HG02870 (cell line): ENCODE results near the gene ERO1B.

Experiments used
- ATAC-seq: cut with Tn5 transposase; IDR thresholded peaks from one replicate; pipeline ENCODE4 v1.9.1; 2021; ENCODE audit warnings: mild to moderate bottlenecking, moderate library complexity; ENCODE audit not compliant: unreplicated experiment

ERO1B gene

DNA sequence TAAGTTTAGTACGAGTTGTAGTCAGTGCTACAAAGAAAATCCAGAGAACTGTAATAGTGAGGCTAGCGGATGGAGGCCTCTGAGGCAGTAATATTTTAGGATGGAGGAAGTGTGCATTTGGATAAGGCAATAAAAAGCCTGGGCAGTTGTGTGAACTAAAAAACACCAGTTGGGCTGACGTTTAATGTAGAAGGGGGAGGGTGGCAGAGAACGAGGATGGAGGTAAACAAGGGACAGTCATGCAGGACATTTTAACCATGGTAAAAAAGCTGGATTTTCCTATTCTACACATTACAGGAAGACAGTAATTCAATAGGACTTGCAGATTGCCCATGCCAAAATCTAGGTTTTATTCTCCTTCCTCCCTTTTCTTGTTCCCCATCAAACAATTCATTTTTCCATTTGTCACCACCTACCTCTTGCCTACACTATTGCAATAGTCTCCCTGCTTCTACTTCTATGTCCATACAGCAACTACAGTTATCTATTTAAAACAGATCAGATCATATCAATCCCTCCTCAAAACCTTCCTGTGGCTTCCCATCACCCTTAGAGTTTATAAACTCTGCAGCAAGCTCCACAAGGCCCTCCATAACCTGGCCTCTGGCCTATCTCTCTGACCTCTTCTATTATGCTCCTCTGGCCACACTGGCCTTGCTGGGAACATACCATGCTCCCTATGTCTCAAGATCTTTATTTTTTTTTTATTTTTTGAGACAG lies 27.7 kb downstream of the ERO1B start:
- no peak for ATAC-seq

DNA sequence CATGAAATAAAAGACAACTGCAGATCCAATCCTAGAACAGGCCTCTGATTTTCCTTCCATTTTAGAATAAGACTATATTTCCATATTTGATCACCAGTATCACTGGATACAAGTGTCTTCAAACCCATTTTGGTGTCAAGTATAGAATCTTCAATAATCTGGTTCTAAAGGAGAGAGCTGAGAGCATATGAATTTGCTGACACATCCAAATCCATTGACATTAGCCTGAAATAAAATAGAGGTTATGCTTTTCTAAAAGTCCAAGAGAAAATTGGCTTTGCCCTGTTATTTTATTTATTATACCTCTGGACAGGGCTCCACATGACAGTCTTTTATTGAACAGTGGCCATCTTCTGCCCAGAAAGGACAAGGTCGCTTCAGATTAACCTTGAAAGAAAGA lies 28.6 kb downstream of the ERO1B start:
- ATAC-seq: no peak

DNA sequence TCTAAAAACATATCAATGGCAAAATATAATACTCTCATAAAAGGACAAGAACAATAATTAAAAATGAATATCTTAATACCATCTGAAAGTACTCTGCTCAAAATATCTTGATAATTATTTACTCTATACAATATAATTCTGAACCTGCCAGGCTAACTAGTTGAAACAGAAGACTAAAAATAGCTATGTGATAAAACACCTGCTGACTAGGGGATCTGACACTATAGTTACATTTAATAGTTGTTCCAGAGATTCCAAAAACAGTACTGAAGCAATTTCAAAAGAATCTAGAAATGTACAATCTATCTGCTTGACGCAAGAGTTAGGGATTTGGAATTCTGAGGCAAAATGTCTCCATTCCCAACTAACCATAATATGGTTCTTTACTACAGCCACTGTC lies 30.2 kb downstream of the ERO1B start:
- ATAC-seq: no peak

DNA sequence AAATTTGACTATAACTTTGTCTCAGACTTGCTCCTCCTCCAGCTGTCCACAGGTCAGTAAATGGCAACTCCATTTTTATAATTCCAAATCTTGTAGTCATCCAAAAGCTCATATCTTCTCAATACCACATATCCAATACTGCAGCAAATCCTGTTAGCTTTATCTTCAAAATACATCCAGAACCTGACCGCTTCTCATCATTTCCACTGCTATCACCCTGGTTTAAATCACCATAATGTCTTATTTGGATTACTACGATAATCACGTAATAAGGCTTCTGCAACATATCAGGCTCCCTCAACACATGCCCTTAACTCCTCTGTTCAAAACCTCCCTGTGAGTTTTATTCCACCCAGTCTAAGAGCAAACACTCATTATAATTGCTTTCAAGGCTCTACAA lies 34.5 kb downstream of the ERO1B start:
- ATAC-seq: no peak

DNA sequence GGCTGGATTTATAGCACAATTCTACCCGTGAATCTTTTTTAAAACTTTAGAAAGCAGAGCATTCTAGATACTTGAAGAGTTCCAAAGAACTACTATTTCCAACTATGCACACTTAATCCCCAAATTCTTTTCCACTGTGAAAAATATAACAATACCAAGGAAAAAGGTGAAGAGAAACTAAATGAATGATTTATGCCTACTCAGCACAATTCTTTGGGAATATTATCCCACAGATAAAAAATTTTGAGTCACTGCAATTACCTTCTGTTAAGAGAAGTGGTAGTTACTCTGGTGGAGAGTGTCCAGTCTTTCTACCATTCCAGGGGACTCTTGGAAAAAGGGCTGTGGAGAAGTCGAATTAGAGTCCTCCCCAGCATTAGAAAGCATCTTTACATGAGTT lies 39.2 kb downstream of the ERO1B start:
- ATAC-seq: no peak

DNA sequence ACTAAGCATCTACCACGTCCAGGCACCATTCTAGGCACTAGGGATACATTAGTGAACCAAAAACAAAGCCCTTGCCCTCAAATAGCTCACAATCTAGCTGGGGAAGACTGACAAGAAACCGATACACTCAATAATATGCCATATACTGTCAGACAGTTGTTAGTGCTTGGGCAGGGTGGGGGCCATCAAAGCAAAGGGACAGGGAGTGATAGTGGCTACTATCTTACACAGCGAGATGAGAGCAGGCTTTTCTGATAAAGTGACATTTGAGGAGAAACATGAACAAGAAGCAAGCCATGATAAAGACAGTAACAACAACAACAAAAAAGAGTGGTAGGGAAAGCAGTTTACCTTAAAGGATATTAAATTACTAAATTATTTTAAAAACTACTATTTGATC lies 41.1 kb downstream of the ERO1B start:
- no peak for ATAC-seq

DNA sequence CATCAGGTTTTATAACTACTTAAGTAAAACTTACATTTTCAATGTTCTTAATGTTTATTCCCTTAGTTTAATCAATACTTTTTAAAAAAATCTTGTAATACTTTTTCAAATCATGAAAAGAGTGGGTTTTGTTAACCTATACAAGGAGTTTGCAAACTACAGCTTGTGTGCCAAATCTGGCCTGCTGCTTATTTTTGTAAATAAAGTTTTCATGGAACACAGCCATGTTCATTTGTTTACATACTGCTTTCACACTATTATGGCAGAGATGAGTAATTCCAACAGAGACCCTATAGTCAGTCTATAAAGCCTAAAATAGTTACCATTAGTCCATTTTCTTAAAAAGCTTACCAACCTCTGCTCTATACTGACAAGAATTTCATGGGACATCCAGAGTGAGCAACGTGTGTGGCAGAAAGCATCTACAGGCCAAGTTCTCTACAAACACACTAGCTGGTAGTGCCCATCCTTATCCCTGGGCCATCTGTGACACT lies 42.6 kb downstream of the ERO1B start:
- ATAC-seq: no peak

DNA sequence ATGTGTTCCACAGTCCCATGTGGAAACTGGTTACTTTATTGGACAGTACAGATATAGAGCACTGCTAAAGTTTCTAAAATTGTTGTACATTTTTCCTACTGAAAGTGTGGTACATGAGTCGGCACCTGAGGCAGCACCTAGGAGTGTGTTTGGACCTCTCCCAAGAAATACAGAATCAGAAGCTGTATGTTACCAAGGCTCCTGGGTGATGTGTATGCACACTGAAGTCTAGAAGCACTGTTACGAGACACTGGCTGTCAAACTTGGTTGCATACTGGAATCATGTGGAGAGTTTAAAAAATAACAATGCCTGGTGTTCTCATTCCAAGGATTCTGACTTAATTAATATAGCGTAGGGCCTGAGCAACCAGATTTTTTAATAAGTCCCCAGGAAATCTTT lies 46.6 kb downstream of the ERO1B start:
- ATAC-seq: no peak

DNA sequence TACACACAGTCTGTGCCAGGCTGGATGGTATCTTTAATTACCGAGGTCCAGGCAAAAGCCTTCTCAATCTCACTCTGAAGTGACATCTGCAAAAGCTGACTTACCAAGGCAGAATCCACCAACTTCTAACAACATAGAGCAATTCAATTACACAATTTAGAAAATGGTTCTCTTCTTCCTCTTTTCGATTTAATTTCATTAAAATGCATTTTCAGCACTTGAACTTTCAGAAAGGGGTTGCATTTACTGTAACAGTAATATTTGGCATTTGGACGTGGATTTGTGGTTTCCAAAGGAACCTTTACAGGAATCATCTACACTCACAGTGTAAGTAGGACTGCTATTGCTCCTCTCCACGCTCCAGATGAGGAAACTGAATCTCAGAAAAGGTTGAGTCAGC lies 53.3 kb downstream of the ERO1B start:
- ATAC-seq: no peak

DNA sequence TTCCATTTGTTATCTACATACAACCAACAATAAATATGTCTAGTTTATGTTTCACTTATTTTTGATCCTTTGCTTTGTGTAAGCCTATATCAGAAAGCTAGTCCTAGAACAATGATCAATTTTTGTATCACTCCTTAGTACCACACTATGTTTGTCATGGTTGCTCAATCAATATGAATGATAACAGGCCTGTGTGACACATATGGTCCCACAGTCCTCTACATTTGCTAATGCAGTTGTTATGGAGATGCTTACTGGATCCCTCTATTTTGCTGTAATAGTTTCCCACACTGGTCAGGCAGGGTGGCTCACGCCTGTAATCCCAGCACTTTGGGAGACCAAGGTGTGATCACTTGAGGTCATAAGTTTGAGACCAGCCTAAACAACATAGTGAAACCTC lies 59.1 kb downstream of the ERO1B start:
- no peak for ATAC-seq

DNA sequence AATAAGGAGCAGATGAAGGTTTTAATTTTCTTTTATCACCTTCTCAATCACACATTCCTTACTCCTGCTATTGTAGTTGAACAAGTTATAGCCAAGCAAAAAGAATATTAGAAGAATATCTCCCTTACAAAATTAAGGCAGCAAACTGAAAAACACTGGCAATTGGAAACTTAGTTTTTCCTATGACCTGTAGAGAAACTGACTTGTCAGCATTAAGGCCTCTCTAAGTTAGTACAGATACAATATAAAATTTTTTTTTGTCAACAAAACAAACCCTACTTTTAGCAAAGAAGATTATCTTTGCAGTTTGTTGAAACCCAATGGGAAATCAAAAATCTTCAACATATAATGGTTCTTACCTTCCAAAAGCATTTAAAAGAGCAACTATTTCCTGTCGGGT lies 61.3 kb downstream of the ERO1B start:
- ATAC-seq: no peak

DNA sequence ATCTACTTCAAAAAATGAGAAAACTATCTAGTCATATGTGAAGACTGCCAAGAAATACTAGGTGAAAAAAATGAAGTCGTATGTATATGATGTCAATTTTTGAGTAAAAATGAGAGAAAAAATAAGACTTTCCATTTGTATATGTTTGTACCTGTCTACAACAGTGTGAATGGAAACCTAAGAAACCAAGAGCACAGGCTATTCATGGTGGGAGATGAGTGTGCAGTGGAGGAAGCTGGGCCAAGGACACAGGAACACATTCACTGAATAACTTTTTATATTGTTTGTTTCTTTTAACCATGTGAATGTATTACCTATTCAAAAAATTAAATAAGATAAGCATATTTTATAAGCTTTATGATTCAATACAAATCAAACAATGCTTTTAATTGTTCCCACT lies 67.0 kb downstream of the ERO1B start:
- ATAC-seq: no peak

DNA sequence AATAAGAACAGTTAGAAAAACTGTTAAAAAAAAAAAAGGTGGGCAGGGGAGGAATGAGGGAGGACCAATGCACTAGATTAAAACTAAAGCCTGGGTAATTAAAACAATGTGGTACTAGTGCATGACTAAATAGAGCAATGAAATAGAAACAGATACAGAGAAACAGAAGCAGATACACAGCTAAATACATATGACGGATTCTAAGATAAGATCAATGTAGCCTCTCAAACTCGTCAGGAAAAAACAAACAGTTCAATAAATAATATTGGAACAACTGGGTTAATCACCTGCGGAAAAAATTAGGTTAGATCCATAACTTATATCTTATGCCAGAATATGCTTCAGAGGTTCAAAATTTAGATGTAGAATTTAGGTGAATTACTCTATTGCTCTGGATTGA lies 68.2 kb downstream of the ERO1B start:
- ATAC-seq: no peak

DNA sequence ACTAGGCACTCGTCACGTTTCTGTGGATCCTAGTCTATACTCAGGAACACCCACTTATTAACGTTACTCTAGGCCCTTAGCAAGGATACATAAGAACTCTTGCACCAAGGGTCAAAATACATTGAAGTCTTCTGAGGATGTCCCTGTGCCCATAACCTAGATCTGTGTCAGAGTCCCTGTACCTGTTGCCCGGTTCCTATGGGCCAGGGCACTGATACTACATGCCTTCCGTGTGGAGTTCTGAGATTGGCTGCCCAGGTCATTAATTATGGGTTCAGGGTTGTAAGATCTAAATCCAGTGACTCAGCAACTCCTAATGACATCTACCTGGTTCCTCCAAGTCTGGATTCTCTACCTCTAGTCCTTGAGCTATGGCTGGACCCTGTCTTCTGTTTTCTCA lies 69.9 kb downstream of the ERO1B start:
- ATAC-seq: no peak

DNA sequence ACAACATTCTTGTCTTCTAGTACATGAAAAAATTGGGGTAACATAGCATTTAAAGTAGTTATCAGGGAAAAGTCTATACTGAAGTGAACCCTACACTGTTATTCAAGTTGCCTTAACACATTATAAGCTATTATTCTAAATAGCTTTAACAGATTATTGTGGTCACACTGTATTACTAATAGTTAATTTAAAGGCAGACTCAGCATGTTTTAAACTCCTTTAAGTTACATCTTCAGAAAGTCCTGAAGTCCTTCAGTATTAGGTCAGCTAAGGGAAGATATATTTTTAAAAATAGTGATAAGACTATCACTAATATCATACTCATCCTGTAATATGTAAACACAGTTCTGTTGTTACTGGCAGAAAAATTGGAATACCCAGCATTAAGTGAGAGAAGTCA lies 72.0 kb downstream of the ERO1B start:
- no peak for ATAC-seq

DNA sequence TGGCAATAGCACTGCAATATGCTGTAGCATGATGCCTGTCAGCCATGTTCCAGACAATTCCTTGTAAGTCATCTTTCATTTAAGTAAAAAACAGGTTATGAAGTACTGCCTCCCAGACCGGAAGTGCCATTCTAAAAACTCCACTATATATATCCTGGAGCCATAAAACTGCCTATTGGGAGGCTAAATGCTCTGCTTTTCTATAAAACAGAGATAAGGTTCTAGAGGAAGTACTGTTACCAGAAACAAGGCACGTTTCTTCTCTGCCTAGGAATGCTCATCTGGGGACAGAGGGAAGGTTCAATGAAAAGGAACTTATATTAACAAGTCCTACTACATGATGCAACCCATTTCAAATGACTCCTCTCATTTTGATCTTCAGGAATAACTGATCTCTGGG lies 72.6 kb downstream of the ERO1B start:
- ATAC-seq: no peak

DNA sequence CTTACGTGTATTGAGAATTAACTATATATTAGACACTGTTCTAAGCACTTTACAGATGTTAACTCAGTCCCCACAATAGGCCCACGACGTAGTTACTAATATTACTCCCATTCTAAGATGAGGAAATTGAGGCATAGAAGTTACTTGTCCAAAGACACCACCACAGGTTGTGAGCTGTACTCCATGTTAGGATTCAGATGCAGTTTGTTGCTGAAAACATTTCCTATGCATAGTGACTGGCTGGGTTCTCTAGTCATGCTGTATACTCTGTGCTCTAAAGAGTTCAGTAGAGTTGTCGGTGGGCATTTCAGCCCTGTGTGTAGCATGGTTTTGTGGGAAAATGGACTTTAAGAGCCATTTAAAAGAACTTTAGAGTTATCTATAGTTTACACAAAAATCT lies 74.2 kb downstream of the ERO1B start:
- no peak for ATAC-seq

DNA sequence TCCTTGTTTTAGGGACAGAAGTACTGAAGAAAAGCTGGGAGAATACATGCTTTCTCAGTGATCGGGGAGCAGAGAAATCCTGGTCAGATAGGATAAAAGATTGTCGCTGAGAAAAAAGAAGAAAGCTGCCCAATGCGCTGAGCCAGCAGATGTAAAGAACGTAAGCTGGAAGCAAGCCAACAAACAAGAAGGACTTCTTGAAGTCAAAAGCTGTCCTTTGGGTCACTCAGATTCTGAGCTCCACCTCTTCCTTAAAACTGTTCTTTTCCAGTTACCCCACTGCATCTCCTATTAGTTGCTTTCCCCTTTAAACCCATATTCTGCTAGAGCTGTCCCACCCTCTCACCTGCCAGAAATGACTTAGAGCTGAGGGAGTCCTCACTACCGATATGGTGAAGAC lies 74.6 kb downstream of the ERO1B start:
- no peak for ATAC-seq

DNA sequence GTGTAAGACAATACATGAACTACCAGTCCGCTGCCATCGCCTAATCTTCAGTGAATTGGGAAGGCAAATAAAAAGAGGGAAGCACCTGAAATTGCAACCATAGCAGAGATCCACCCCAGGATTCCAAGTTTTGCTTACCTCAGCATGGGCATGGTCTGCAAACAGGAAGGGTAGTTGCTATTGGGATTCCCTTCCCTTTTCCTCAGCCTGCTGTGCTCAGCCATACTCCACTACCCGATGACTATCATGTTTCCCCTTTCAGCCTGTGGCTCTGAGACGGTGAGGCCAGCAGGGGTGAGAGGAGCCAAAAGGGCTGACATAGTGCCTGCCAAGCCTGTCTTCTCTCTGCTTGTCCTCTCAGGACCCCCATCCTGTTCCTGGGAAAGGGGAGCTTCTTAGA lies 75.2 kb downstream of the ERO1B start:
- no peak for ATAC-seq

DNA sequence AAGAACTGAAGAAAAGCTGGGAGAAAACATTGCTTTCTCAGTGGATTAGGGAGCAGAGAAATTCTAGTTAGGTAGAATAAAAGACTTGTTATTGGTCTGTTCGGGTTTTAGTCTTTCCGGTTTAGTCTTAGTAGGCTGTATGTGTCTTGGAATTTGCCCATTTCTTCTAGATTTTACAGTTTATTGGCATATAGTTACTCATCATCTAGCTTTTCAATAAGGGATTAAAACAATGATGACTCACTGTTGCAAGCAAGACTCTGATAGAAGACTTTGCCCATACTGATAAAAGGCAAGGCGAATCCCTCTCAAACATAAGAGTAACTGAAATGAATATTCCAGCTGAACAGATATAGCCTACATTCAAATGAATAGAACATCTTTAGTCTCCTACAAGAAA lies 77.1 kb downstream of the ERO1B start:
- no peak for ATAC-seq

DNA sequence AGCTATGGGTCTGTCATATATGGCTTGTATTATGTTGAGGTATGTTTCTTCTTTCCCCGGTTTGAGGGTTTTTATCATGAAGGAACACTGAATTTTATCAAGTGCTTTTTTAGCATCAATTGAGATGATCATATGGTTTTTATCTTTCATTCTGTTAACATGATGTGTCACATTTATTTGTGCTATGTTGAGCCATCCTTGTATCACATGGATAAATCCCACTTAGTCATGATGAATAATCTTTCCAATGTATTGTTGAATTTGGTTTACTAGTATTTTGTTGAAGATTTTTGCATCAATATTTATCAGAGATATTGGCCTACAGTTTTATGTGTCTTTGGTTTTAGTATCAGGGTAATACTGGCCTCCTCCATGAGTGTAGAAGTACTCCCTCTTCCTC lies 77.7 kb downstream of the ERO1B start:
- ATAC-seq: no peak

DNA sequence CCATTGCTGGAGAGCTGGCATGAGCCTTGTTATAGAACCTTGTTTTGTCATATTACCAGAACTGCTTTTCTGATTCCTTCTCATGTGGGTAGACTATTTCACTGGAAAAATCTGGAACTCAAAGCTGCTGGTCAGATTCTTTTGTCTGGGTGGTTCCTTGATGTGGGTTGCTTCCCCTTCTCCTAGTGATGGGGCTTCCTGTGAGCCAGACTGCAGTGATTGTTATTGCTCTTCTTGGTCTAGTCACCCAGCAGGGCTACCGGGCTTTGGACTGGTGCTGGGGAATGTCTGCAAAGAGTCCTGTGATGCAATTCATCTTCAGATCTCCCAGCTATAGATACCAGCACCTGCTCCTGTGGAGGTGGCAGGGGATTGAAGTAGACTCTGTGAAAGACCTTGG lies 80.0 kb downstream of the ERO1B start:
- no peak for ATAC-seq

DNA sequence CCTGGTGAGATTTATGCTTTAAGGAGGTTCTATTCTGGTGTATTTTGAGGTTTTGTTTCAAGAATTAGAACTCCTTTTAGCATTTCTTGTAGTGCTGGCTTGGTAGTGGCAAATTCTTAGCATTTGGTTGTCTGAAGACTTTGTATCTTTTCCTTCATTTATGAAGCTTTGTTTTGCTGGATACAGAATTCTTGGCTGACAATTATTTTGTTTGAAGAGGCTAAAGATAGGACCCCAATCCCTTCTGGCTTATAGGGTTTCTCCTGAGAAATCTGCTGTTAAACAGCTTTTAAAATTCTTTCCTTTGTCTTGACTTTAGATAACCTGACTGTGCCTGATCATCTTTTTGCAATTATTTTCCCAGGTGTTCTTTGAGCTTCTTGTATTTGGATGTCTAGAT lies 80.8 kb downstream of the ERO1B start:
- no peak for ATAC-seq
